ENCODE measurements around the gene KRTAP10-2.
A peak's percentile ranks its signal among the peaks of the same experiment; 100 is the strongest.
"Not testable (repeated sequence)": the region's sequence is repeated elsewhere in the genome, so short reads cannot be mapped to it uniquely, and the experiment has no call there.

The KRTAP10-2 gene

DNA sequence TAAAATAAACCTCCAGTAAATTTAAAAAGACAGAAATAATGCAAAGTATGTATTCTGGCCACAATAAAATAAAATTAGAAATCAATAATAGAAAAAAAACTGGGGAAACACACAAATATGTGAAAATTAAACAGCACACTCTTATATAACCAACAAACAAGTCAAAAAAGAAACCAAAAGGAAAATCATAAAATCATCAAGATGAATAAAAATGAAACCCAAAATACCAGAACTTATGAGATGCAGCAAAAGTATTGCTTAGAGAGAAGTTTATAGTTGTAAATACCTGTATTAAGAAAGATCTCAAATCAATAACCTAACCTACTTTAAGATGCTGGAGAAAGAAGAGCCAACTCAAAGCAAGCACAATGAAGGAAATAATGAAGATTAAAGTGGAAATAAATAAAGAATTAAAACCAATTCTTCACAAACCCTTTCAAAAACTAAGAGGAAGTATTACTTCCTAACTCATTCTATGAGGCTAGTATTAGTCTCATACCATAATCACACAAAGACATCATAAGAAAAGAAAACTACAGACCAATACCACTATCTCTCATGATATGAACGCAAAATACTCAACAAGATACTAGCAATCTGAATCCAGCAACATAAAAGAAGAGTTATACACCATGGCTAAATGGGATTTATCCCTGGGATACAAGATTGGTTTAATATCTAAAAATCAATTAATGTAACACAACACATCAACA, 13.7 kb upstream of the KRTAP10-2 start:
- no peak for DNase-seq

DNA sequence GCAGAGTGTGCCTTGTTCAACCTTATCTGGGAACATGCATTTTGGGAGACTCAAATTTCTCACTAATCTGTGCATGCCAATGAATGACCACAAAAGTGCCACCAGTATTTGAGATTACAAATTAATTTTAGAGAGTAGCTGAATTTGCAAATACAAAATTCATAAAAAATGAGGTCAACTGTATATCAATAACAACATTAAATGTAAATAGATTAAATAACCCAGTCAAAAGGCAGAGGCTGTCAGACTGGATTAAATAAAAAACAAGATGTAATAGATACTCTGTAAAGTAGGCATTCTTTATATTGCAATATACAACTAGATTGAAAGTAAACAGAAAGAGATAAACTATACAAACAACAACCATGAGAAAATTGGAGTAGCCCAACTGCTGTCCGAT, 12.8 kb upstream of the KRTAP10-2 start:
- no peak for DNase-seq

DNA sequence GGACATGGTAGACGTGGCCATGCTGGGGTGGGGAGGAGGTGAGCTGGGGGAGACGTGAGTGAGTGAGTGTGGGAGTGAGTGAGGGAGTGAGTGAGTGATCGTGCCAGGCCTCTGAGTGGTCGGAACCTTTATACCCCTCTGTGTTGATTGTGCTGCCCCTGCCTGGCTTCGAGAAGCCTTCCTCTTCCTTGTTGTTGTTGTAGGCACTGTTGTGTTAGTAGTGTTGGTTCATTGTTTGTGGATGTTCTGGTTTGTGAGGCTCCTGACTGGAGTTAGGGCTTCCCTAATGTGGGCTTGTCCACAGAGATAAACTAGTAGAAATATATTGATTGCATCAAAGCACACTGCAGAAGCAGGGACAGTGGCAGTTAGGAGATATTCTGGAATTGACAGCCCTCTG, 7.4 kb upstream of the KRTAP10-2 start, which contains the start of gene KRTAP10-3:
Gene KRTAP10-3 (minus strand): TSS at position 101 of the 400 bp plus-strand sequence. CDS start 80 bp downstream, at position 21.
- DNase-seq = no peak

DNA sequence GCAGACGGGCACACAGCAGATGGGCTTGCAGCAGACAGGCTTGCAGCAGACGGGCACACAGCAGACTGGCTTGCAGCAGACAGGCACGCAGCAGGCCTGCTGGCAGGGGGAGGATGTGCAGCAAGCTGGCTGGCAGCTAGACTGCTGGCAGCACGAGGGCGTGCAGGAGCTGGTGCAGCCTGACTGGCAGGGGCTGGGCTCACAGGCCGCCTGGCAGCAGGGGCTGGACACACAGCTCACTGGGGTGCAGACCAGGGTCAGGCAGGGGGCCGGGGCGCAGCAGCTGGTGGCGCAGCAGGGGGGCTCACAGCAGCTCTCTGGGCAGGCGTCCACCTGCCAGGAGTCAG, 7.0 kb upstream of the KRTAP10-2 start:
- DNase-seq = not testable (repeated sequence)

DNA sequence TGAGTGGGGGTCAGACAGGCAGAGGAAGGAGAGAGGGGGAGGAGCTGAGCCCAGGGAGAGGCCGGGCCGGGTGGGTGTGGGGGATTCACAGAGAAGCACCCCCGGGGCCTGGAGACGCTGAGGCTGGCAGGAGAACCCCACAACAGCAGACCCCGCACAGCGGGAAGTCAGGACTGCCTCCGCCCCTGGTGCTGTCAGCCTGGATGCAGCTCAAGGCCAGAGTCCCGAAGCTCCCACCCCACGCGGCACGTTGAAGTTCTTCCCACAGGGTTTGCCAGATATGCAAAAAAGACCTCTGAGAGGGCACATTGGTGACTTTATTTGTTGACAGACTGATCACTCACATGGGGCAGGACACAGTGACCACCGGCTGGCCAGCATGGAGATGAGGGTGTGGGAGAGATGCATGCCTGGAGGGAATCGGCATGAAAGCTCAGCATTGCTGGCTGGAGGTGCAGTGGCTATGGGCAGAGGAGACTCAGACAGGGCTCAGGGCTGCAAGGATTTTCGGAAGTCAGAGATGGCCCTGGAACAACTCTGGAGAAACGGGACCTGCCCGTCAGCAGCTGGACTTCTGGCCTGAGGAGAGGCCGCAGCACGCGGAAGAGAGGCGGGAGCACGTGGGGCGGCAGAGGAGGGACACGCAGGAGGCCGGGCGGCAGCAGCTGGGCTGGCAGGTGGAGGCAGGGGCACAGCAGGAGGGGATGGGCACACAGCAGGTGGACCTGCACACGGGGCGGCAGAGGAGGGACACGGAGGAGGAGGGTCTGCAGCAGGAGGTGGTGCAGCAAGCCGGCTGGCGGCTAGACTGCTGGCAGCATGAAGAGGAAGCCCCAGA, 6.4 kb upstream of the KRTAP10-2 start:
- no peak for DNase-seq

DNA sequence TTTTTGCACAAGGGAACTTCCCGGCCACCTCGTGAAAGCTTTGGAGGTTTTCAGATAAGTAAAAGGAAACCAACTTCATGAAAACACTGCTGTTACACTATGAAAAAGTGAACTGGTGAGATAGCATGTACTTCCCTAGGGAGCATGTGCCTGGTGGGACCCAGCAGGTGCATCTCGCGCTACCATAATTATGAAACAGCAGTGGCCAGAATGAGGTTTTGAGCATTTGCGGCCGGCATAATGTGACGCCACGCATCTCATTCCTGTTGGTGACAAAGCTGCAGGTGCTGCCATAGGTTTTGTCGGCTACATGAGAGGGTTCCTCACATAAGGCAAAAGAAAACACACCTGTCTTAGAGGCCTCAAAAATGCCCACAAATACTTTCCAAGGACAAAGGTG, 5.6 kb upstream of the KRTAP10-2 start:
- no peak for DNase-seq

DNA sequence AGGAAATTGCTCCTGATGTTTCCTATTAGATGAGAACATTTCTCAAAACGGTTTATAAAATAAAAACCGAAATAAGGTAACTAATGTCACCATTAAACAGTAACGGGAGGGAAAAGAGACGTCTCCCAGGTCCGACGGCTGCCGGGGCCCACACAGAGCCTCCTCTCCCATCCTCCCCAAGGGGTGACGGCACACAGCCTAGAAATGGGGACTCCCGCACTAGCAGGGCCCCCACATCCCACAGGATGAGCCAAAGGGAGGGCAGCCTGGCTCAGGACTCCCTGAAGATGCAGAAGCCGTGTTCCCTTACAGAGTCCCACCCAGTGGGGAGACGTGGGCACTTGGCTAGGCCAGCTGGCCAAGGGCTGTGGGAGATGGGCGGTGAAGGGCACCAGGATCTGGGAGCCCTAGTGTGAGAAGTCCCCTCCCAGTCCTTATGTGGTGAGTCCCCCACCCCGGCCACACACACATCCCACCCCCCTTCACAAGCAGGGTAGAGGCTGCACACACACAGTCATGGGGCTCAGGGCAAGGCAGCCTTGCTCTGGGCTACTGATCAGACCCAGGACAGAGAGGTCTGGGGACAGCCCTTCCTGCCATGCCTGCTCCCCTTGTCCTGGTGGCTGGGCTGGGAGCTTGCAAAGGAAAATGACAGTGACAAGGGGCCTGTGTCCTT, 4.0 kb upstream of the KRTAP10-2 start:
- no peak for DNase-seq

DNA sequence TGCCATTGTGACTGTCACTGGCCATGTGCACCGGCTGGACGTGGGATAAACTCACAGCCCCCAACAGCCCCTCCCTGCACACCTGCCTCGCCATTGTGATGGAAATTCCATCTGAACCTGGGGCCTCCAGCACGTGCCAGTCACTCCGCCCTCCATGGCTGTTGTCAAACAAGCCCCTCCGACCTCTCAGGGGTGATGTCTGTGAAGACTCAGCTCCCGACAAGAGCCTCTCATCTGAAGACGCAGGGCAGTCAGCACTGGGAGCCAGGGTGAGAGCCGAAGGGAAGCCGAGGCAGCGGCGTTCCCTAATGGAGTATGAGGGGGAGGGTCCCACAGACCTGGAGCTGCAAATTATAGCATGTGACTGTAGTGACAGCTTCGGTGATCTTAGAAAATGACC, 1.4 kb upstream of the KRTAP10-2 start:
- DNase-seq = no peak

DNA sequence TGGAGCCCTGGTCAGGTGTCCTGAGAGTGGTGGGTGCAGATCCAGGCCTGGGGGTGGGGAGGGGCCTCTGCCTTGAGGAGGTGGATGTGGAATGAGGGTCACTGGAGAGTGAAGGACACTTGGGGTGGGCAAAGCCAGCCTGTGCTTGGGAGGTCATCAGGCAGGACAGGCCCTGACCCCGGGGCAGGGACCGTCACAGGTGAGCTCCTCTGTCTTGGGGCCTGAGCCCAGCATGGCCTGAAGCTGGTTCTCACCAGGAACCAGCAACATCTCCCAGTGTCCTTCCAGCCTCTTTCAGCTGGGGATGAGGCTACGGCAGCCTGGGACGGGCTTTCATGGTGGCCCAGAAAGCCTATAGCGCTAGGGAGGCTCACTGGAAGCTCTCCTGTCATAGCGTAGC, 831 bp upstream of the KRTAP10-2 start:
- no peak for DNase-seq

DNA sequence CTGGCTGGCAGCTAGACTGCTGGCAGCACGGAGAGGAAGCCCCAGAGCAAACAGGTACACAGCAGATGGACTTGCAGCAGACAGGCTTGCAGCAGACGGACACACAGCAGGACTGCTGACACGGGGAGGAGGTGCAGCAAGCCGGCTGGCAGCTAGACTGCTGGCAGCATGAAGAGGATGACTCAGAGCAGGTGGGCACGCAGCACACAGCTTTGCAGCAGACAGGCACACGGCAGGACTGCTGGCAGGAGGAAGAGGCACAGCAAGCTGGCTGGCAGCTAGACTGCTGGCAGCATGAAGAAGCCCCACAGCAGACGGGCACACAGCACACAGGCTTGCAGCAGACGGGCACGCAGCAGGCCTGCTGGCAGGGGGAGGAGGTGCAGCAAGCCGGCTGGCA, 498 bp downstream of the KRTAP10-2 start:
- no peak for DNase-seq

DNA sequence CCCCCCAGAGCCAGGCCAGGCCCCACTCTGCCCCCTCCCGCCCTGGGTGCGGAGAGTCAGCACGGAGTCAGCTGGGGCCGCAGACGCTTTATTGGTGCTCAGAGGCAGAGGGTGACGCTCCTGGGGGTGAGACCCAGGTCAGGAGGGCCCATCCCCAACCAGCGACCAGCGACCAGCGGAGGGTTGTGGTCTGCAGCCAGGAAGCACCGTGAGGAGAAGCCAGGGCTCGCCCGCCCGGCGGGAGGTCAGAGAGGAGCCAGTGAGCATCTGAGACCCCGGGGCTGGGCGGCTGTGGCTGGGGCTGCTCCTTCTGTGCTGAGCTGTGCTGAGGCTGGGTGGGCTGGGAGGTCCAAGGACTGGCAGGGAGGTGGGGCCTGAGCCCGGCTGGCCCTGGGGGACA, 1.0 kb downstream of the KRTAP10-2 start:
- DNase-seq = not testable (repeated sequence)

DNA sequence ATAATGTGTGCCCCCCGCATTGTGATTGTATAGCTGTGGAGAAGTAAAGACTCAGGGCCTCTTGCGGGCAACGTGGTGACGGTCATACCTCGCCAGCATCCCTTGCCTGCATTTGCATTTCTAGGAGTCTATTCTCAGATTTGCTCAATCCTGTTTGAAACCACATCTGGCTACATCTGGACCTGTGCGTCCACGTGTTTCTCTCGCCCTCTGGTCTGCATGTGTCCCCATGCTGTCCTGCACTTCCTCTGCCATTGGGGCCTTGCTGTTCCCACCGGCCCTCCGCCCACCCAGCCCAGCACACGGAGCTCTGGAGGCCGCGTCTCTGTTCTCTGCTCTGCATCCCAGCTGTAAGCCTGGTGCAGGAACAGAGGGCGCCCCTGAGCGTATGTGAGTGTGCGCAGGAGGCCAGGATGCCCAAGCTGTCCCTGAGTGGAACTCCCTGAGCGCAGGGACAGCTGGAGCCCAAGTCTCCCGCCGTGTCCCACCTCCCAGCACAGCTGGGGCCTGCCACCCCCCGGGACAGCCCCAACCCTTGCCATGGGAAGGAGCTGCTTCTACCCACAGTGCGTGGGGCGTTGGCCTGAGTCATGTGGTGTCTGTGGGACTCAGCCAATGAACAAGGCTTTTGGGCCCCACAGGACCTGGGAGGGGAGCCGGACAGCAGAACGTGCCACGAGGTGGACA, 1.6 kb downstream of the KRTAP10-2 start:
- no peak for DNase-seq

DNA sequence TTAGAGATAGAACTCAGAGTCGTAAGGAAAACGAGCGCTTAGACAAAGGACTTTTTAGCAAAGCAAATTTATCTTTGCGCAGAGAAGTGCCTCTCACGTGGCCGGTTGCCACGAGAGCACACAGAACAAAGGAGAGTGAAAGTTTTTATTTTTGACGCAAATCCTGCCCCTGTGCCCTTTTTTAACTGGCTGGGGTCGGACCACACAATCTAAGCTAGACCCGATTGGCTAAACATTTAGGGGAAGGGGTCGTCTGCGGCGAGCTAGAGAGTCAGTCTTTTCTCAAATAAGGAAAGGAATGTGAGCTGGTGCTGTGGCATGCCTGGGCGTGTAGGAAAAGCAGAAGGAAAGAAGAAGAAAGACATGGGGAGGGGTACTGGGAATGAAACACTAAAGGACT, 2.4 kb downstream of the KRTAP10-2 start:
- no peak for DNase-seq

DNA sequence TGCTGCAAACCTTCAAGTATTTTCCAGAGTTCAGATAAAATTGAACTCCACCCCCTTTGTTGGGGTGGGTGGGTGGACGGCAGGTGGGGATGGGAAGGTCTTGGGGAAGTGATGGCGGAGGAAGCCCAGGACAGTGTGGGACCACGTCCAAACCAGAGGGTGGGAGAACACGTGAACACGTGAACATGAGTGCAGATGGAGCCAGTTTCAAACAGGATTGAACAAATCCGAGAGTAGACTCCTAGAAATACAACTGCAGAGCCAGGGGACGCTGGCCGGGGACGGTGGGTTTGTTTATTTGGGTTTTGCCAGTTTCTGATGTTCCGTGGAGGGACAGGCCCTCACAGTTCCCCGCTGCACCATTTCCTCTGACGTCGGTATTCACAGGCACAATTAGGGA, 2.9 kb downstream of the KRTAP10-2 start:
- DNase-seq = no peak

DNA sequence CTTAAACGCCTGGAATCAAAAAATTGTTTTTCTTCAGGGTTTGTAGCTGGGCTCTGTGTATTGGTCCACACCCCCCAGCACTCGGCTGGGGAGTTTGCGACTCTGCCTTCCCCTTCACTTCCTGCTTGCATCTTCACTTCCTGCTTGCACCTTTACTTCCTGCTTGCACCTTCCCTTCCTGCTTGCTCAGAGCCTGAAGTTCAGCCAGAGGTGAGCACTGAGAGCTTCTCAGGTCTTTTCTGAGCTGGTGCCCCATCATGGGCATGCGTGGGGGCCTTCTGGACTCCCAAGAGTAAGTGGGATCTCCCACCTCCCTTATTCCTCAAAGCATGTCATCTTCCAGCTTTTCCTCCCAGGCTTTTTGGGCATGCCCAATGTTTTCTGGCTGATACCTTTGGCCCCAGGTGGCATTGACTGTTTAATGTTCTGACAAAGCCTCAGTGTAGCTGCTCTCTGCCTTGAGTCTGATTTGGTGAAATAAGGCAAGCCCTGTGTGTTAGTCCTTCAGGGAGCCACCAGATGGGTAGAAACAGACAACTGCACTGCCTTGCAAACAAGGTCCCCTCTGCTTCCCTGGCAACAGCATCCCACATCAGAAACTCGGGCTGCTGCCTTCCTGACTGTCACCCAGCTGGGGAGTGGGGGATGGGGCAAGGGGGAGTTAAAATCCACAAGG, 3.5 kb downstream of the KRTAP10-2 start:
- DNase-seq = peak; percentile 16

DNA sequence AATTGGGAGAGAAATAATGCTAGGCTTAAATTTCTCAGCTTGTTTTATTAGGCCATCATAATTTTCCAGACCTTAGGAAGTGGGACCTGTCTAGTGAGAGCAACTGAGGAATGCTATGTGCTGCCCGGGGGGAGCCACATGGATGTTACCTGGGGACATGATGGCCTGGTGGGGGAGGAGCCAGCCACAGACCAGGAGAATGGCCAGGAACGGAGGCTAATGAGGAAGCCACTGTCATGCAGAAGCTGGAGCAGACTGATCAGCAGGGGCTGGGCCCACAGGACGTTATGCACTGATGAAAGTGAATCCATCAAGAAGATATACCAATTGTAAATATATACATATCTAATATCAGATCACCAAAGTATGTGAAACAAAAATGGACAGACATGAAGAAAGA, 6.7 kb downstream of the KRTAP10-2 start:
- DNase-seq = no peak

DNA sequence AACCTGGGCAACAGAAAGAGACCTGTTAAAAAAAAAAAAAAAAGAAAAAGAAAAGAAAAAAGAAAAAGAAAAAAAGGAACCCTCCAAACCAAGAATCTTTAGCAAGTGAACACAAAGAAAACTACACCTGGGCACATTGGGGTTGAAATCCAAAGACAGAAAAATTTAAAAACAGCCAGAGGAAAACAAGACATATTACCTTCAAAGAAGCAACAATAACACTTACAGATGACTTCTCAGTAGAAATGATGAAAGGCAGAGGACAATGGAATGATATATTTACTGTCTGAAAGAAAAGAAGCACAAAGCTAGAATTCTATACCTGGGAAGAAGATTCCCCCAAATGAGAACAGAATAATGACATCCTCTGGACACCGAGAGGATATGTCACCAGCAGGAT, 8.6 kb downstream of the KRTAP10-2 start:
- DNase-seq = no peak

DNA sequence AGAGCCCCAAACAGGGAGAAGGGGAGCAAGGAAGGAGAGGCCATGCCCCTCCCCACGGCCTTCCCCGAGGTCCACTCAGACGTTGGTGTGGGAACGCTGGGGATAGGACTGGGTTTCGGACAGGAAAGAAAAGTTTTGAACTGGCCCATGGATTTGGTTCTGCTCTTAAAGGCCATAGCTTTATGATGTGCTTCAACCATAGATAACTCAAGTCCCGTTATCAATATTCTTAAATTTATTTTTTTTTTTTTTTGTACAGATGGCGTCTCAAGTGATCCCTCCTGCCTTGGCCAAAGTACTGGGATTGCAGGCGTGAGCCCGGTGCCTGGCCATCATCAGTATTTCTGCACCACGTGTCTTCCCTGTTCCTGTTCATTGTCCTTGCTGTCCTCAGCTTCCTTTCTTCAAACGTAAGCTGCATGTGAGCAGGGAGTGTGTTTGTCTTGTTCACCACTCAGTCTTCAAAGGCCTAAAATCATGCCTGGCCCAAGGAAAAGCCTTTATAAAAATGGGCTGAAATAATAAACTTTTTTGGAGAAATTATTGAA, 10.5 kb downstream of the KRTAP10-2 start:
- DNase-seq = no peak

DNA sequence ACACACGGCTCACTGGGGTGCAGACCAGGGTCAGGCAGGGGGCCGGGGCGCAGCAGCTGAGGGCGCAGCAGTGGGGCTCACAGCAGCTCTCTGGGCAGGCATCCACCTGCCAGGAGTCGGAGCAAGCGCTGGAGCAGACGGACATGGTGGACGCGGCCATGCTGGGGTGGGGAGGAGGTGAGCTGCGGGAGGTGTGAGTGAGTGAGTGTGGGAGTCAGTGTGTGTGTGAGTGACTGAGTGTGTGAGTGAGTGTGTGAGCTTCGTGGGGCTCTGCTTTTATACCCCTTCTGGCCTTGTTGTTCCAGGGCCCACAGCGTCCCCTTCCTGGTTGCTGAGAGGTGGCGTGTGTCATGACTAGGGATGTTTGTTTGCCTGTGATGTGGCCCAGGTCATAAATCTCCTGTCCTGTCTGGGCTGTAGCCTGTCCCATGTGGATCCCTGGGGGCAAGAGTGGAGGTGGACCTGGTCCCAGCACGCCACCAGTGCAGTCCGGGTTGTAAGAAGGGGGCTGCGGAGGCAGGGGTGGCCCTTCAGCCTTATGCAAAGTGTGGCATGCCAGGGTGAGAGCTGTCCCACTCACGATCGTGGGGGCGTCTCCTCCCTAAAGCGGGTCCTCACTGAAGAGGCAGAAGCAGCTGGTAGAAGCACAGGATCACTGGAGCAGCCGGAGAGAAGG, 11.2 kb downstream of the KRTAP10-2 start, which contains the start of gene KRTAP10-1:
Gene KRTAP10-1 (minus strand): TSS at position 205 of the 676 bp plus-strand sequence. CDS start 45 bp downstream, at position 160.
- no peak for DNase-seq

DNA sequence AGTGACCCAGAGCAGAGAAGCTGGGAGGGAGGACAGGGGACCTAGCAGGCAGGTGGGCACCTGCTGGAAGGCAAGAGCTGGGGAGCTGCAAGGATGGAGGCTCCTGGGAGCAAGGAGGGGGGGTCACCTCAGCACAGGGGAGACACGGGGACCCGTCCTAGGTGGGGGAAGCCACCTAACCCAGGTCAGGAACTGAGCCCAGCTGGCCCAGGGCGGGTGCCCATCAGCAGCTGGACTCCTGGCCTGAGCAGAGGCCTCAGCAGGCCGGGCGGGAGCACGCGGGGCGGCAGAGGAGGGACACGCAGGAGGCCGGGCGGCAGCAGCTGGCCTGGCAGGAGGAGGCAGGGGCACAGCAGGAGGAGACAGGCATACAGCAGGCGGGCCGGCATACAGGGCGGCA, 12.3 kb downstream of the KRTAP10-2 start:
- DNase-seq = no peak

Data from stimulated activated CD4-positive, alpha-beta T cell treated with anti-CD3 and anti-CD28 coated beads, Interleukin-4, amount 100 ng/mL, for 1 hour (primary cell).